EH (cell line): ENCODE measurements around the gene RPL35.

Experiments used
- DNase-seq: peaks from one replicate; pipeline ENCODE4 v3.0.0-alpha.2; 2015; ENCODE audit warnings: low read depth

Gene RPL35

GRCh38 chr9:124861342-124862229, at the start of gene RPL35, which contains the start of gene ARPC5L:
Gene RPL35, minus strand, starts transcription at chr9:124861957. Its CDS starts 45 bp downstream, at chr9:124861912.
Gene ARPC5L, plus strand, starts transcription at chr9:124862130. Its CDS starts 7,161 bp downstream, at chr9:124869291.
- DNase-seq, result peak; percentile 93

GRCh38 chr9:124908098-124908497, 46.3 kb upstream of the RPL35 start:
- DNase-seq, result no peak

- no peak for DNase-seq
Measured at GRCh38 chr9:124906966-124907365, 45.2 kb upstream of the RPL35 start.

GRCh38 chr9:124899845-124900244, 38.1 kb upstream of the RPL35 start:
- DNase-seq, result no peak

- DNase-seq, result no peak
Measured at GRCh38 chr9:124897570-124898460, 36.1 kb upstream of the RPL35 start.

GRCh38 chr9:124894741-124895170, 33.0 kb upstream of the RPL35 start:
- peak; percentile 57 for DNase-seq

- DNase-seq, result no peak
Measured at GRCh38 chr9:124894035-124894740, 32.4 kb upstream of the RPL35 start.

- DNase-seq, result no peak
Measured at GRCh38 chr9:124890179-124890578, 28.4 kb upstream of the RPL35 start.

GRCh38 chr9:124889006-124889405, 27.2 kb upstream of the RPL35 start:
- DNase-seq, result no peak

- DNase-seq, result no peak
Measured at GRCh38 chr9:124887832-124888231, 26.1 kb upstream of the RPL35 start.

- DNase-seq, result no peak
Measured at GRCh38 chr9:124886866-124887492, 25.2 kb upstream of the RPL35 start.

GRCh38 chr9:124886461-124886860, 24.7 kb upstream of the RPL35 start:
- no peak for DNase-seq

GRCh38 chr9:124885551-124885950, 23.8 kb upstream of the RPL35 start:
- DNase-seq, result no peak

- no peak for DNase-seq
Measured at GRCh38 chr9:124884376-124884775, 22.6 kb upstream of the RPL35 start.

GRCh38 chr9:124882231-124882630, 20.5 kb upstream of the RPL35 start:
- DNase-seq, result no peak

GRCh38 chr9:124881138-124881743, 19.5 kb upstream of the RPL35 start:
- no peak for DNase-seq

GRCh38 chr9:124880501-124880900, 18.7 kb upstream of the RPL35 start:
- no peak for DNase-seq

- no peak for DNase-seq
Measured at GRCh38 chr9:124879226-124879625, 17.5 kb upstream of the RPL35 start.

GRCh38 chr9:124878518-124878917, 16.8 kb upstream of the RPL35 start:
- DNase-seq, result no peak

GRCh38 chr9:124878021-124878420, 16.3 kb upstream of the RPL35 start:
- DNase-seq, result peak; percentile 43
